Peyer's patch (tissue), 4 donors: ENCODE results near the gene FAM228A. TPM values are rescaled to one million over a fixed set of nuclear protein-coding genes. Genes with fewer than 3 reads are reported as not detected.

Source experiments
- DNase-seq, 3 donors: peaks; one replicate each; pipeline ENCODE4 v3.0.0-alpha.2; 2017 to 2019
- H3K27ac ChIP-seq, 4 donors: fragments of 200-600 bp; sonication (generic); one replicate each; pipeline ENCODE4 v1.5.1; 2016 to 2019
- H3K27me3 ChIP-seq, 2 donors: fragments of 200-600 bp; sonication (generic); one replicate each; pipeline ENCODE4 v1.5.1; 2019
- H3K36me3 ChIP-seq, 3 donors: fragments of 200-600 bp; sonication (generic); one replicate each; pipeline ENCODE4 v1.5.1; 2016 to 2019
- H3K4me1 ChIP-seq, 4 donors: fragments of 200-600 bp; sonication (generic); one replicate each; pipeline ENCODE4 v1.5.1; 2016 to 2019
- H3K4me3 ChIP-seq, 4 donors: fragments of 200-600 bp; sonication (generic); 1 replicate in 3 of 4; 2 replicates in 1 of 4; pipeline ENCODE4 v1.5.1; 2016 to 2019; ENCODE audit warnings: mild to moderate bottlenecking in 1 of 4
- H3K9me3 ChIP-seq, 4 donors: fragments of 200-600 bp; sonication (generic); one replicate each; pipeline ENCODE4 v1.5.1; 2016 to 2019; ENCODE audit warnings: mild to moderate bottlenecking in 1 of 4
- CTCF ChIP-seq, 6 experiments: fragments of 450-650 bp in 4 of 6; fragments of 200-600 bp in 2 of 6; sonication (generic) in 1 of 6; IDR thresholded peaks; one replicate each; pipeline ENCODE4 v1.5.1; 2017 to 2019; ENCODE audit warnings: antibody characterized with exemption in 6 of 6, mild to moderate bottlenecking in 3 of 6, moderate library complexity in 1 of 6
- POLR2A ChIP-seq, 2 donors: fragments of 450-650 bp; IDR thresholded peaks; one replicate each; pipeline ENCODE4 v1.5.1; 2017; ENCODE audit warnings: antibody characterized with exemption in 2 of 2, mild to moderate bottlenecking in 2 of 2, moderate library complexity in 2 of 2
- total RNA-seq, 4 donors: library from RNA; depleted of rRNA; stranded (reverse); fragments of >200 nt; gene quantifications; one replicate each; pipeline ENCODE4 v1.1.0, GENCODE V29; 2016

The FAM228A gene
- total RNA-seq, 4 donors from 2014 or later: 0.54 TPM; not detected in 3

DNA sequence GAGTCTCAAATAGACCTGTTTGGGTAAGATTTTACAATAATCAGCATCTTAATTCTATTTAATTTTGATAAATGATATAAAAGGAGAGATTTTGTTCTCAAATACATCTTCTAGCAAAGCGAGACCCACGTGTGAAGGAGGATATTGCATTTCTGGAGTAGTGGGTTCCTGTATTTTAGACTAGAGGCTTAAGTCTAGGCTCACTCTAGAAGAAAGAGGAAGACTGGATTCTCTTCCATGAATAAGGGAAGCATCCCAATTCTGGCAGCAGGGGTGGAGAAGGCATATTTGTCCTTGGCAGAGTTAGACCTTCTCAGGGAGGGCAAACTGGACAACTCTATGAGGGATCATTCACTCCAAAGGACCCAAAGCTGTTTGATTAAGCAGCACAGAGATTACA lies 11.3 kb upstream of the FAM228A start:
- no peak overlapping the region for H3K27ac ChIP-seq

DNA sequence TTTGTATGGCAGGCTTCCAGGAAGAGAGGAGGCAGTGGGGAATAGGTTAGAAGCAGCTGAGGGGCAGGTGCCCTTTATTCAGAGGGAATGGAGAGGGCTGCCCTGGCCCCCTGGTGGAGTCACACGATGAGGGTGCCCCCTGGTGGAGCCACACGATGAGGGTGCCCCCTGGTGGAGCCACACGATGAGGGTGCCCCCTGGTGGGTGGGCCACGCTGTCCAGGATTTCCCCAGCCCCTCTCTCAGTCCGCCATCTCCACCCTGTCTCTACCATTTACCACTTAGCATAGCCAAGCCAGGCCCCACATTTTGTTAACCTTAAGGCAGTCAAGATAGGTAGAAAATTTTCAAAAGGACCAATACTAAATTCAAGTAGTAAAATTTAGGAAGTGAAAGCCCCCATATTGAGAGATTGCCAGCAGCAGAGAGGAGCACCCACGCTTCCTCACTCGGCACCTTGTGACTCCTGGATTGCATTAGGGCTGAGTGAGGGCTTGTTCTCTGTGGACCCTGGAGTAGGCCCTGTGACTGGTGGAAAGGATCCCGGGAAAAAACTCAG lies 10.4 kb upstream of the FAM228A start:
- Histone ChIP-seq H3K27ac (no peak overlapping the region), H3K4me3 (no peak overlapping the region), H3K27me3 (no peaks in the 10 kb centered on the region), H3K36me3 (no peaks in the 10 kb centered on the region), H3K4me1 (no peaks in the 10 kb centered on the region), H3K9me3 (no peaks in the 10 kb centered on the region)
- TF ChIP-seq CTCF (IDR thresholded peaks at IDR 0.05): peak; percentile 56 to 75 (median 62)
- TF ChIP-seq POLR2A (IDR thresholded peaks at IDR 0.05): no peak
- DNase-seq: peak in 2 of 3 donors; percentile 56 to 62

More for the DNA sequence above, 11.3 kb upstream of the FAM228A start:
- no peak for DNase-seq
- no peaks in the 10 kb centered on the region for H3K36me3 ChIP-seq
- H3K9me3 ChIP-seq: no peaks in the 10 kb centered on the region
- H3K27me3 ChIP-seq: no peaks in the 10 kb centered on the region
- TF ChIP-seq POLR2A (IDR thresholded peaks at IDR 0.05): no peak
- no peak for TF ChIP-seq CTCF (IDR thresholded peaks at IDR 0.05)
- H3K4me1 ChIP-seq: no peaks in the 10 kb centered on the region
- H3K4me3 ChIP-seq: no peak overlapping the region

DNA sequence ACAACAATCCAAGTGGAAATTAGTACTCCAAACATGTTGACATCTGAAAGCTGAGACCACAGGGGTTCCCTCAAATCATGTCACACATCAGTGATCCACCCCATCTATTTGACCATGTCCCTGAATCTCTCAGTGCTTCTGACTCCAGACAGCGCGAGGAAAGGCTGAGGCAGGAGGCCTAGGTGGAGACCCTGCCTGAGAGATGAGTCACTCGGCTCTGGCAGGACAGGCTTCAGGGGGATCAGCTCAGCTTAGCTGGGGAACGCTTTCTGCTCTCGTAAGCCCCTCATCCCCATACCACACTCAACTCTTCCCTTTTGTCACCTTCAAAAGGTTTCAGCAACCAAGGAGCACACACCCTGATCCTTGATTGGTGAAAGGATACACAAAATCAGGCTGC lies 5.8 kb upstream of the FAM228A start:
- DNase-seq: no peak
- TF ChIP-seq POLR2A (IDR thresholded peaks at IDR 0.05): no peak
- TF ChIP-seq CTCF (IDR thresholded peaks at IDR 0.05): no peak
- Histone ChIP-seq H3K27ac (no peak overlapping the region), H3K4me3 (no peak overlapping the region), H3K27me3 (no peaks in the 10 kb centered on the region), H3K9me3 (no peaks in the 10 kb centered on the region), H3K4me1 (no peaks in the 10 kb centered on the region), H3K36me3 (no peaks in the 10 kb centered on the region)

DNA sequence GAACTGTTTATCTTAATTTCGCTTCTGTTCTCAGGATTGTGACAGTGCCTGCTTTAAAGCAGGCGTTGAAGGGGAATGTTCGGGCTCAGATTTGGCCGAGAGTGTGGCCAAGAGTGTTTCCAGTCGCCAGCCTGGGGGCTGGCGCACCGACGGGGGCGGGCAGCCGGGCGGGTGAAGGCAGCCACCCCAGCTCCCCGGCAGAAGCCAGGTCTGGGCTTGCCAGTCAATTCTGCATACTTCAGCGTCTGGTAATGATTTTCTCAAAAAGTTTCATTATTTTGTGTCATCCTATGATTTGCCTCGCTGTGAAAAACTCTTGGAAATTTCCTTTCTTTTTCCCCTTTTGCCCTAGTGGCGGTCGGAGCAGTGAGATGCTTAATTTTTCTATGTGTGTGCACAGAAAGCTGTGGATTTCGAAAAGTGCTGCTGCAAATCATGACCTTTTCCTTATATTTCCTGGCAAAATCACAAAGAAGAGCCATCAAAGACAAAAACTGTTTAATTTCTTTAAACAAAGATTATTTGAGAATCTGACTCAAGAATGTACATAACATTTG lies 856 bp downstream of the FAM228A start:
- no peak for DNase-seq
- H3K9me3 ChIP-seq: no peaks in the 10 kb centered on the region
- no peaks in the 10 kb centered on the region for H3K27me3 ChIP-seq
- H3K27ac ChIP-seq: no peak overlapping the region
- TF ChIP-seq CTCF (IDR thresholded peaks at IDR 0.05) (no peak), POLR2A (IDR thresholded peaks at IDR 0.05) (no peak)
- H3K4me3 ChIP-seq: no peak overlapping the region
- H3K4me1 ChIP-seq: no peaks in the 10 kb centered on the region
- no peaks in the 10 kb centered on the region for H3K36me3 ChIP-seq

GRCh38 chr2:24176326-24176725 lies 1.5 kb downstream of the FAM228A start:
- Histone ChIP-seq H3K27ac (no peak overlapping the region), H3K4me1 (no peaks in the 10 kb centered on the region), H3K36me3 (no peaks in the 10 kb centered on the region), H3K9me3 (no peaks in the 10 kb centered on the region), H3K27me3 (no peaks in the 10 kb centered on the region), H3K4me3 (no peak overlapping the region)
- DNase-seq: no peak
- TF ChIP-seq CTCF (IDR thresholded peaks at IDR 0.05) (no peak), POLR2A (IDR thresholded peaks at IDR 0.05) (no peak)
